Activated CD4-positive, alpha-beta memory T cell treated with anti-CD3 and anti-CD28 coated beads, Interleukin-2, amount 10 ng/mL, durations not matched to agents 7 days and 5 days (primary cell): ENCODE data around the gene BUD31. TPM values are rescaled to one million over a fixed set of nuclear protein-coding genes. Genes with fewer than 3 reads are reported as not detected.
"Not testable (repeated sequence)": the region's sequence is repeated elsewhere in the genome, so short reads cannot be mapped to it uniquely, and the experiment has no call there.

Source experiments
- CTCF ChIA-PET: fragments of 350-600 bp; sonication (Branson Sonifier 250); formaldehyde crosslinking; loops from one replicate; lab custom pipeline; 2021; ENCODE audit warnings: antibody characterized with exemption, inconsistent platforms; lab: Charles Lee
- POLR2A ChIA-PET: fragments of 350-600 bp; sonication (Branson Sonifier 250); formaldehyde crosslinking; loops from one replicate; lab custom pipeline; 2021; ENCODE audit warnings: antibody characterized with exemption; lab: Charles Lee
- DNase-seq: peaks from one replicate; pipeline ENCODE4 v3.0.0-alpha.2; 2020
- H3K27ac Mint-ChIP-seq: one replicate; pipeline ENCODE4 v1.8.0; 2021; ENCODE audit warnings: mild to moderate bottlenecking, mixed read lengths
- H3K27me3 Mint-ChIP-seq: one replicate; pipeline ENCODE4 v1.8.0; 2021; ENCODE audit warnings: mixed read lengths
- H3K36me3 Mint-ChIP-seq: one replicate; pipeline ENCODE4 v1.8.0; 2021; ENCODE audit warnings: low read depth, mixed read lengths
- H3K4me1 Mint-ChIP-seq: one replicate; pipeline ENCODE4 v1.8.0; 2021; ENCODE audit warnings: mixed read lengths
- H3K4me3 Mint-ChIP-seq: one replicate; pipeline ENCODE4 v1.8.0; 2021; ENCODE audit warnings: mild to moderate bottlenecking, mixed read lengths
- H3K9me3 Mint-ChIP-seq: one replicate; pipeline ENCODE4 v1.8.0; 2021; ENCODE audit warnings: mixed read lengths
- total RNA-seq, 2 experiments: library from RNA; stranded (reverse); gene quantifications; one replicate each; pipeline ENCODE4 v1.2.3, GENCODE V29; 2021

BUD31 gene
- total RNA-seq, 2 experiments from 2014 or later, result 104 to 106 TPM

GRCh38 chr7:99383791-99384370 lies 24.9 kb upstream of the BUD31 start:
- ChIA-PET POLR2A (no interaction called here), CTCF (no interaction called here)
- H3K4me3 Mint-ChIP-seq, result no peak overlapping the region
- H3K36me3 Mint-ChIP-seq, result peaks cover 66% of the 10 kb centered on the region
- no peak for DNase-seq
- peaks cover 55% of the 10 kb centered on the region for H3K4me1 Mint-ChIP-seq
- no peaks in the 10 kb centered on the region for H3K27me3 Mint-ChIP-seq
- H3K9me3 Mint-ChIP-seq, result no peaks in the 10 kb centered on the region
- peak overlapping the region; percentile 71 for H3K27ac Mint-ChIP-seq

GRCh38 chr7:99384523-99384922 lies 24.2 kb upstream of the BUD31 start:
- ChIA-PET CTCF (no interaction called here), POLR2A (interaction anchor here (3.2 kb wide), 1 partner anchor 10 kb away, joined by 19 read pairs; the partner anchor contains the start of gene ARPC1B)
- Mint-ChIP-seq H3K9me3 (no peaks in the 10 kb centered on the region), H3K4me1 (peaks cover 49% of the 10 kb centered on the region), H3K27me3 (no peaks in the 10 kb centered on the region), H3K27ac (peak overlapping the region; percentile 71), H3K36me3 (peaks cover 64% of the 10 kb centered on the region), H3K4me3 (no peak overlapping the region)
- DNase-seq, result no peak

- H3K27ac Mint-ChIP-seq, result peak overlapping the region; percentile 70
- CTCF ChIA-PET, result interaction anchor here (0.6 to 1.6 kb wide), 3 partner anchors 9 to 20 kb away, joined by 3 to 7 read pairs (median 3); no protein-coding TSS in a partner anchor
- POLR2A ChIA-PET, result interaction anchor here (1.5 to 10.8 kb wide), 3 partner anchors 10 to 18 kb away, joined by 3 to 160 read pairs (median 19); partner anchors contain the start of genes ARPC1B, BUD31 and PDAP1
Observed at GRCh38 chr7:99385564-99385963, 23.2 kb upstream of the BUD31 start.

DNA sequence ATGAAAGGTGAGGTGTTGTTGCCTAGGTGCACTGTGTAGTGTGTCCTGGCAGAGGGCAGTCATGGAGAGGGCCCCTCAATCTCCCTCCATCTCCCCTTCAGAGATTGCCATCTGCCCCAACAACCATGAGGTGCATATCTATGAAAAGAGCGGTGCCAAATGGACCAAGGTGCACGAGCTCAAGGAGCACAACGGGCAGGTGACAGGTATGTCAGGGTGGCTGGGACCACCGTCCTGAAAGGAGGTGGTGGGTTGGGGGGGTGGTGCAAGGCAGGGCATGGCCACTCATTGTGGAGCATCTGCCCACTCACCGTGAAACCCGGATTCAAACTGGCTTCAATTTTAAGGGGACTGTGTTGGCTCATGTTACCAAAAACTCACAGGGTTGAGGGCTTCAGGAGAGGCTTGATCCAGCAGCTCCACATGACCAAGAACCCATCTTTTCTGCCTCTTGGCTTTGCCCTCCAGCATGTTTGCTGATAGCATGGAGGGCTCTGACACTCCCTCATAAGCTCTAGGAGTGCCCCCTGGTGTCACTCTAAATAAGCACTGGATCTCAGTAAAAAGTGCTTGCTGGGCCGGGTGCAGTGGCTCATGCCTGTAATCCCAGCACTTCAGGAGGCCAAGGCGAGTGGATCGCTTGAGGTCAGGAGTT lies 22.1 kb upstream of the BUD31 start:
- peak overlapping the region; percentile 68 for H3K27ac Mint-ChIP-seq
- no peaks in the 10 kb centered on the region for H3K27me3 Mint-ChIP-seq
- H3K4me1 Mint-ChIP-seq, result peaks cover 36% of the 10 kb centered on the region
- no peak overlapping the region for H3K4me3 Mint-ChIP-seq
- H3K9me3 Mint-ChIP-seq, result no peaks in the 10 kb centered on the region
- DNase-seq, result peak; percentile 50
- CTCF ChIA-PET, result interaction anchor here (0.7 to 1.6 kb wide), 6 partner anchors 11 to 24 kb away, joined by 3 to 7 read pairs (median 4); partner anchors contain the start of gene BUD31
- POLR2A ChIA-PET, result interaction anchor here (1.1 to 10.8 kb wide), 4 partner anchors 8 to 17 kb away, joined by 3 to 160 read pairs (median 11); partner anchors contain the start of genes ARPC1B, BUD31 and PDAP1
- H3K36me3 Mint-ChIP-seq, result peaks cover 67% of the 10 kb centered on the region

More at GRCh38 chr7:99385564-99385963, 23.2 kb upstream of the BUD31 start:
- peaks cover 40% of the 10 kb centered on the region for H3K4me1 Mint-ChIP-seq
- H3K36me3 Mint-ChIP-seq, result peaks cover 64% of the 10 kb centered on the region
- peak overlapping the region; percentile 4 for H3K4me3 Mint-ChIP-seq
- no peaks in the 10 kb centered on the region for H3K9me3 Mint-ChIP-seq
- no peaks in the 10 kb centered on the region for H3K27me3 Mint-ChIP-seq
- peak; percentile 38 for DNase-seq

- POLR2A ChIA-PET, result interaction anchor here (1.1 to 10.8 kb wide), 3 partner anchors 13 to 17 kb away, joined by 3 to 160 read pairs (median 19); partner anchors contain the start of genes ARPC1B, BUD31 and PDAP1
- H3K27ac Mint-ChIP-seq, H3K27me3 Mint-ChIP-seq, H3K9me3 Mint-ChIP-seq, H3K4me3 Mint-ChIP-seq, DNase-seq: not testable (repeated sequence)
- Mint-ChIP-seq H3K4me1 (peaks cover 39% of the 10 kb centered on the region), H3K36me3 (peaks cover 67% of the 10 kb centered on the region)
- CTCF ChIA-PET, result interaction anchor here (0.7 to 1.6 kb wide), 4 partner anchors 12 to 22 kb away, joined by 3 to 7 read pairs (median 4); partner anchors contain the start of gene BUD31
Observed at GRCh38 chr7:99387239-99387635, 21.5 kb upstream of the BUD31 start.

DNA sequence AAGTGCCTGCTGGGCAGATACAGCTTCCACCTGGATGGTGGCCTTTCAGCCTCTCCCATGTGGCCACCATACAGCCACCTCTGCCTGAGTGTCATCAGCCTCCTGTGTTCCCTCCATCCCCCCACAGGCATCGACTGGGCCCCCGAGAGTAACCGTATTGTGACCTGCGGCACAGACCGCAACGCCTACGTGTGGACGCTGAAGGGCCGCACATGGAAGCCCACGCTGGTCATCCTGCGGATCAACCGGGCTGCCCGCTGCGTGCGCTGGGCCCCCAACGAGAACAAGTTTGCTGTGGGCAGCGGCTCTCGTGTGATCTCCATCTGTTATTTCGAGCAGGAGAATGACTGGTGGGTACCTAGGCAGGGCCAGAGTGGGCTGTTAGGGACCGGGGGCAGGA lies 20.9 kb upstream of the BUD31 start:
- no peaks in the 10 kb centered on the region for H3K27me3 Mint-ChIP-seq
- CTCF ChIA-PET, result interaction anchor here (1.1 kb wide), 1 partner anchor 19 kb away, joined by 4 read pairs; no protein-coding TSS in a partner anchor
- POLR2A ChIA-PET, result interaction anchor here (1.1 to 10.8 kb wide), 3 partner anchors 13 to 16 kb away, joined by 3 to 160 read pairs (median 19); partner anchors contain the start of genes ARPC1B, BUD31 and PDAP1

GRCh38 chr7:99389772-99390171 lies 19.0 kb upstream of the BUD31 start:
- H3K27ac Mint-ChIP-seq, result no peak overlapping the region
- DNase-seq, result no peak
- no peaks in the 10 kb centered on the region for H3K27me3 Mint-ChIP-seq
- ChIA-PET POLR2A (interaction anchor here (6.1 to 10.8 kb wide), 2 partner anchors 12 to 14 kb away, joined by 70 to 160 read pairs; partner anchors contain the start of genes ARPC1B, BUD31 and PDAP1), CTCF (interaction anchor here (0.6 to 2.1 kb wide), 3 partner anchors 17 to 58 kb away, joined by 3 to 5 read pairs (median 3); no protein-coding TSS in a partner anchor)
- no peaks in the 10 kb centered on the region for H3K9me3 Mint-ChIP-seq
- no peak overlapping the region for H3K4me3 Mint-ChIP-seq
- H3K36me3 Mint-ChIP-seq, result peaks cover 73% of the 10 kb centered on the region
- H3K4me1 Mint-ChIP-seq, result peaks cover 42% of the 10 kb centered on the region

More for the DNA sequence above, 20.9 kb upstream of the BUD31 start:
- H3K4me3 Mint-ChIP-seq, result no peak overlapping the region
- H3K36me3 Mint-ChIP-seq, result peaks cover 70% of the 10 kb centered on the region
- no peaks in the 10 kb centered on the region for H3K9me3 Mint-ChIP-seq
- H3K4me1 Mint-ChIP-seq, result peaks cover 43% of the 10 kb centered on the region
- DNase-seq, result no peak
- no peak overlapping the region for H3K27ac Mint-ChIP-seq

GRCh38 chr7:99390941-99391602 lies 17.7 kb upstream of the BUD31 start:
- H3K36me3 Mint-ChIP-seq, result peaks cover 74% of the 10 kb centered on the region
- no peaks in the 10 kb centered on the region for H3K27me3 Mint-ChIP-seq
- CTCF ChIA-PET, result interaction anchor here (0.8 to 2.1 kb wide), 2 partner anchors 16 to 28 kb away, joined by 4 to 5 read pairs; no protein-coding TSS in a partner anchor
- no peak overlapping the region for H3K4me3 Mint-ChIP-seq
- H3K27ac Mint-ChIP-seq, result no peak overlapping the region
- H3K9me3 Mint-ChIP-seq, result no peaks in the 10 kb centered on the region
- no peak for DNase-seq
- peaks cover 36% of the 10 kb centered on the region for H3K4me1 Mint-ChIP-seq
- POLR2A ChIA-PET, result interaction anchor here (6.1 to 10.8 kb wide), 2 partner anchors 13 to 14 kb away, joined by 70 to 160 read pairs; partner anchors contain the start of genes ARPC1B, BUD31 and PDAP1

- H3K9me3 Mint-ChIP-seq, result no peaks in the 10 kb centered on the region
- ChIA-PET CTCF (interaction anchor here (0.5 to 2.1 kb wide), 2 partner anchors 15 kb away, joined by 4 to 5 read pairs; no protein-coding TSS in a partner anchor), POLR2A (interaction anchor here (6.1 to 10.8 kb wide), 2 partner anchors 12 to 15 kb away, joined by 70 to 160 read pairs; partner anchors contain the start of genes ARPC1B, BUD31 and PDAP1)
- no peaks in the 10 kb centered on the region for H3K27me3 Mint-ChIP-seq
- H3K4me3 Mint-ChIP-seq, result no peak overlapping the region
- H3K27ac Mint-ChIP-seq, result peak overlapping the region; percentile 85
- DNase-seq, result no peak
- H3K36me3 Mint-ChIP-seq, result peaks cover 73% of the 10 kb centered on the region
- H3K4me1 Mint-ChIP-seq, result peaks cover 32% of the 10 kb centered on the region
Observed at GRCh38 chr7:99392046-99392445, 16.7 kb upstream of the BUD31 start.

- Mint-ChIP-seq H3K9me3 (no peaks in the 10 kb centered on the region), H3K4me3 (peak overlapping the region; percentile 60), H3K36me3 (peaks cover 77% of the 10 kb centered on the region), H3K4me1 (peaks cover 33% of the 10 kb centered on the region), H3K27me3 (no peaks in the 10 kb centered on the region), H3K27ac (peak overlapping the region; percentile 85)
- POLR2A ChIA-PET, result interaction anchor here (1.0 to 10.8 kb wide), 3 partner anchors 10 to 15 kb away, joined by 3 to 160 read pairs (median 70); partner anchors contain the start of genes ARPC1B, BUD31 and PDAP1
- DNase-seq, result peak; percentile 85
- CTCF ChIA-PET, result interaction anchor here (1.1 to 1.2 kb wide), 2 partner anchors 13 to 54 kb away, joined by 3 to 4 read pairs; no protein-coding TSS in a partner anchor
Observed at GRCh38 chr7:99392659-99393354, 16.0 kb upstream of the BUD31 start.
